Activated naive CD8-positive, alpha-beta T cell (primary cell): ENCODE results near the gene HSF2.

Experiments used
- H3K27ac Mint-ChIP-seq: one replicate; pipeline ENCODE4 v1.8.0; 2021; ENCODE audit warnings: mixed read lengths
- H3K27me3 Mint-ChIP-seq: one replicate; pipeline ENCODE4 v1.8.0; 2021; ENCODE audit warnings: mixed read lengths
- H3K36me3 Mint-ChIP-seq: one replicate; pipeline ENCODE4 v1.8.0; 2021; ENCODE audit warnings: mixed read lengths
- H3K4me1 Mint-ChIP-seq: one replicate; pipeline ENCODE4 v1.8.0; 2021; ENCODE audit warnings: low read depth, mixed read lengths
- H3K4me3 Mint-ChIP-seq: one replicate; pipeline ENCODE4 v1.8.0; 2021; ENCODE audit warnings: mild to moderate bottlenecking, mixed read lengths
- H3K9me3 Mint-ChIP-seq: one replicate; pipeline ENCODE4 v1.8.0; 2021; ENCODE audit warnings: low read depth, mixed read lengths

The HSF2 gene

GRCh38 chr6:122399348-122400120 is at the start of gene HSF2:
Gene HSF2, plus strand, starts transcription at chr6:122399652. Its CDS starts 86 bp downstream, at chr6:122399738.
- Mint-ChIP-seq H3K9me3 (no peaks in the 10 kb centered on the region), H3K27ac (peak within 1 kb of the TSS; percentile 97), H3K36me3 (peaks cover 3% of the 10 kb centered on the region), H3K4me3 (peak within 1 kb of the TSS; percentile 97), H3K27me3 (no peaks in the 10 kb centered on the region), H3K4me1 (peaks cover 47% of the 10 kb centered on the region)

- peaks cover 4% of the 10 kb centered on the region for H3K27me3 Mint-ChIP-seq
- no peak overlapping the region for H3K27ac Mint-ChIP-seq
- no peak overlapping the region for H3K4me3 Mint-ChIP-seq
- H3K36me3 Mint-ChIP-seq, result no peaks in the 10 kb centered on the region
- no peaks in the 10 kb centered on the region for H3K9me3 Mint-ChIP-seq
- H3K4me1 Mint-ChIP-seq, result no peaks in the 10 kb centered on the region
Observed at GRCh38 chr6:122352981-122353664, 46.3 kb upstream of the HSF2 start.

- H3K4me3 Mint-ChIP-seq, result no peak overlapping the region
- no peaks in the 10 kb centered on the region for H3K9me3 Mint-ChIP-seq
Observed at GRCh38 chr6:122360809-122361208, 38.6 kb upstream of the HSF2 start.

GRCh38 chr6:122361314-122361979 is 38.0 kb upstream of the HSF2 start:
- no peaks in the 10 kb centered on the region for H3K4me1 Mint-ChIP-seq
- no peak overlapping the region for H3K27ac Mint-ChIP-seq
- H3K4me3 Mint-ChIP-seq, result no peak overlapping the region
- H3K27me3 Mint-ChIP-seq, result no peaks in the 10 kb centered on the region
- no peaks in the 10 kb centered on the region for H3K9me3 Mint-ChIP-seq
- H3K36me3 Mint-ChIP-seq, result no peaks in the 10 kb centered on the region

More at GRCh38 chr6:122360809-122361208, 38.6 kb upstream of the HSF2 start:
- H3K4me1 Mint-ChIP-seq, result no peaks in the 10 kb centered on the region
- H3K27ac Mint-ChIP-seq, result no peak overlapping the region
- no peaks in the 10 kb centered on the region for H3K27me3 Mint-ChIP-seq
- H3K36me3 Mint-ChIP-seq, result no peaks in the 10 kb centered on the region

- H3K36me3 Mint-ChIP-seq, result no peaks in the 10 kb centered on the region
- no peaks in the 10 kb centered on the region for H3K9me3 Mint-ChIP-seq
- no peak overlapping the region for H3K4me3 Mint-ChIP-seq
- H3K27me3 Mint-ChIP-seq, result no peaks in the 10 kb centered on the region
- H3K4me1 Mint-ChIP-seq, result no peaks in the 10 kb centered on the region
- H3K27ac Mint-ChIP-seq, result no peak overlapping the region
Observed at GRCh38 chr6:122363769-122364483, 35.5 kb upstream of the HSF2 start.

GRCh38 chr6:122365775-122366403 is 33.6 kb upstream of the HSF2 start:
- H3K36me3 Mint-ChIP-seq, result no peaks in the 10 kb centered on the region
- H3K9me3 Mint-ChIP-seq, result no peaks in the 10 kb centered on the region
- H3K27me3 Mint-ChIP-seq, result no peaks in the 10 kb centered on the region
- no peak overlapping the region for H3K4me3 Mint-ChIP-seq
- no peak overlapping the region for H3K27ac Mint-ChIP-seq
- no peaks in the 10 kb centered on the region for H3K4me1 Mint-ChIP-seq

- H3K36me3 Mint-ChIP-seq, result no peaks in the 10 kb centered on the region
- no peaks in the 10 kb centered on the region for H3K4me1 Mint-ChIP-seq
- no peak overlapping the region for H3K4me3 Mint-ChIP-seq
- H3K27ac Mint-ChIP-seq, result no peak overlapping the region
- no peaks in the 10 kb centered on the region for H3K27me3 Mint-ChIP-seq
- no peaks in the 10 kb centered on the region for H3K9me3 Mint-ChIP-seq
Observed at GRCh38 chr6:122367171-122367570, 32.3 kb upstream of the HSF2 start.

GRCh38 chr6:122369536-122369935 is 29.9 kb upstream of the HSF2 start:
- no peaks in the 10 kb centered on the region for H3K9me3 Mint-ChIP-seq
- H3K27ac Mint-ChIP-seq, result no peak overlapping the region
- H3K4me3 Mint-ChIP-seq, result no peak overlapping the region
- H3K27me3 Mint-ChIP-seq, result peaks cover 2% of the 10 kb centered on the region
- no peaks in the 10 kb centered on the region for H3K4me1 Mint-ChIP-seq
- H3K36me3 Mint-ChIP-seq, result no peaks in the 10 kb centered on the region

- no peak overlapping the region for H3K4me3 Mint-ChIP-seq
- H3K27ac Mint-ChIP-seq, result no peak overlapping the region
- H3K9me3 Mint-ChIP-seq, result no peaks in the 10 kb centered on the region
- H3K36me3 Mint-ChIP-seq, result no peaks in the 10 kb centered on the region
- peaks cover 2% of the 10 kb centered on the region for H3K27me3 Mint-ChIP-seq
- H3K4me1 Mint-ChIP-seq, result peaks cover 3% of the 10 kb centered on the region
Observed at GRCh38 chr6:122372647-122373046, 26.8 kb upstream of the HSF2 start.

GRCh38 chr6:122374307-122374706 is 25.1 kb upstream of the HSF2 start:
- Mint-ChIP-seq H3K27ac (no peak overlapping the region), H3K4me1 (peaks cover 3% of the 10 kb centered on the region), H3K27me3 (peaks cover 2% of the 10 kb centered on the region), H3K4me3 (no peak overlapping the region), H3K36me3 (no peaks in the 10 kb centered on the region), H3K9me3 (no peaks in the 10 kb centered on the region)

GRCh38 chr6:122376246-122376645 is 23.2 kb upstream of the HSF2 start:
- no peak overlapping the region for H3K27ac Mint-ChIP-seq
- peaks cover 2% of the 10 kb centered on the region for H3K27me3 Mint-ChIP-seq
- H3K4me1 Mint-ChIP-seq, result peaks cover 3% of the 10 kb centered on the region
- no peaks in the 10 kb centered on the region for H3K9me3 Mint-ChIP-seq
- H3K36me3 Mint-ChIP-seq, result no peaks in the 10 kb centered on the region
- H3K4me3 Mint-ChIP-seq, result no peak overlapping the region

- Mint-ChIP-seq H3K4me1 (peaks cover 6% of the 10 kb centered on the region), H3K27me3 (no peaks in the 10 kb centered on the region), H3K9me3 (no peaks in the 10 kb centered on the region), H3K36me3 (no peaks in the 10 kb centered on the region), H3K4me3 (no peak overlapping the region), H3K27ac (no peak overlapping the region)
Observed at GRCh38 chr6:122381494-122382265, 17.8 kb upstream of the HSF2 start.

- H3K4me1 Mint-ChIP-seq, result peaks cover 6% of the 10 kb centered on the region
- H3K4me3 Mint-ChIP-seq, result no peak overlapping the region
- H3K36me3 Mint-ChIP-seq, result no peaks in the 10 kb centered on the region
- no peaks in the 10 kb centered on the region for H3K9me3 Mint-ChIP-seq
- H3K27ac Mint-ChIP-seq, result no peak overlapping the region
- H3K27me3 Mint-ChIP-seq, result no peaks in the 10 kb centered on the region
Observed at GRCh38 chr6:122385857-122386612, 13.4 kb upstream of the HSF2 start.
